SW 1271 (cell line): ENCODE measurements around the gene STK32B.

Source experiments
- DNase-seq, 2 experiments: peaks; one replicate each; lab custom pipeline; 2025; lab: John Stamatoyannopoulos, UW

STK32B gene

DNA sequence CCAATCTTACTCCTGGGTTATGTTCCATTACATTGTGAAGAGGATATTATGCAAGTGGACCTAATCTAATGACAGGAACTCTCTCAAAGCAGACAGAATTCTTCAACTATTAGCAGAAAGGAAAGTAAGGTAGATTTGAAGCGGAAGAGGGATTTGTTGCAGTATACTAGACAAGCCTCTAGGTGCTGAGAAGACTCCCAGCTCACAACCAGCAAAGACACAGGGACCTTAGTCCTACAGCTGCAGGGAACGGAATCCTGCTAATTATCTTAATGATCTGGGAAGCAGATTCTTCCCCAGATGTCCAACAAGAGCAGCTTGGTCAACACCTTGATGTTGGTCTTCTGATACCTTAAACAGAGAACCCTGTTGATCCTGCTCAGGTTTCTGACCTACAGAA is 73.6 kb downstream of the STK32B start:
- DNase-seq = no peak

DNA sequence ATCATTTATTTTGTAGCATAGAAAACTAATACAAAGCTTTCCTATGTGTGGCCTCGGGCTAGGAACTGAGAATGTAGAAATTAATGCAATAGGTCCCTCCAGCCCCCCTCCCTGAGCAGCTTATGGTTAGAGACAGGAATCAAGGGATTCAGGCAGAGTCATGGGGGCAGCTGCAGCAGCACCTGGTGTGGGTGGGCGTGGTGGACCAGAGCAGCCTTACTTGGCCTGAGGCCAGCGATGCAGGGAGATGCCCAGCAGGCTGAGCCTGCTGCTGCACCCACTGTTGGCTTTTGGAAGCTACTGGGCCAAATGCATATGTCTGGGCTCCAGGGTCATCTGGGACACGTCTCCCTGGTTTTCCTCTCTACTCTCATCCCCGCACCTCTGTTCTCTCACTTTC is 74.0 kb downstream of the STK32B start:
- no peak for DNase-seq

DNA sequence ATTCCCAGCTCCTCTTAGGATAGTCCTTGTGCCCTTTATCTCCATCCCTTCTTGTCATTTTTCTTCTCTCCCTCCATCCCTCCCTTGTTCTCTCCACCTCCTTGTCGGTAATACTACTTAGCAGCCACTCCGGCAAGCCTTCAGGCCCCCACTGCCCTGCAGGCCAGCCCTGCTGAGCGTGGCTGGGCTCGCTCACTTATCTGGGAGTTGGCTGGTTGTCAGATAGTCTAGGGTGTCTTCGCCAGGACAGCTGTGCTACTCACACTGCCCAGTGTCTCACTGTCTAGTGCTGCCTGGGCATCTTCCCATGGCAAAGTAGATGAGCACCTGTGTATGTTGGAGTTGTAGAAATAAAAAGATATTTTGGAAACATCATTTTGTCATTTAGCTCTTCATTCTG is 75.0 kb downstream of the STK32B start:
- no peak for DNase-seq

DNA sequence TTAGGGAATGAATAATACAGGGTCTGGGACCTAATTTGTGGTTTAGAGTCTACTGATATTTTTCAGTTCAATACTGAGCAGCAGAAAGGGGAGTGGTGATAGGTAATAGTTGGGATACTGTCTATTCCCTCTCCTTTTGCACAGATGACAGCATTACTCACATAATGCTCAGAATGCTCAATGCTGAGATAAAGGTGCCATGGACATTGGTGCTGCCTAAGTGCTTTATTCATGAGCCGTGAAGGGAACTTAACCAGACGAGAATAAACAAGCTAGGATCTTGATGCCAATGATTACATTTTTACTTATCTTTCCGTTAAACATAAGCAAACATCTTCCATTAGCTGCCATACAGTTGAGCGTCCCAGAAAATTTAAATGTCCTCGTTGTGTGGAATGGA is 75.6 kb downstream of the STK32B start:
- DNase-seq = no peak

DNA sequence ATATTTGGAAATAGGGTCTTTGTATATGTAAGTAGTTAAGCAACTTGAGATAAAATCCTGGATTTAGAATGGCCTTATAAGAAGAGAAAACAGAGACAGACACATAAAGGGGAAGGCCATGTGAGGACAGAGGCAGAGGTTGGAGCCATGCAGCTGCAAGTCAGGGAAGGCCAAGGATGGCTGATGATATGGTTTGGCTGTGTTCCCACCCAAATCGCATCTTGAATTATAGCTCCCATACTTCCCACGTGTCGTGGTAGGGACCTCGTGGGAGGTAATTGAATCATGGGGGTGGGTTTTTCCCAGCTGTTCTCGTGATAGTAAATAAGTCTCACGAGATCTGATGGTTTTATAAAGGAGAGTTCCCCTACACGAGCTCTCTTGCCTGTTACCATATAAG is 76.3 kb downstream of the STK32B start:
- no peak for DNase-seq

DNA sequence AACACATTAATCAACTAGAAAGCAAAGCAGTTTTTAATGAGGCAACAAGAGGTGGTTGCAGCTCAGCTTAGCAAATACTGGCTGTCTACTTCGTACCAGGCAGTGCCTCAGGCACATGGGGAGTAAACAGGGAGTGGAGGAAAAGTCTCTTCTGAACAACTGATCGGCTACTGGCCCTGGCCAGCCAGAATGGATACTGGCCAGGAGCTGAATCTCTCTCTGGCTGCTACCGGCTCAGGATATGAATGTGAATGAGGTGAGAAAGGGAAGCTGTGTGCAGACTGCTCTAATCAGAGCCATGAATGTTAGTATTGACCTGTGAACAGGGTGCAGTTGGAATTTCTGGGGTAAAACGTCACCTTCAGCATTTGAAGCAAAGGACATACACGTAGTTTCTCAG is 77.3 kb downstream of the STK32B start:
- DNase-seq = no peak

DNA sequence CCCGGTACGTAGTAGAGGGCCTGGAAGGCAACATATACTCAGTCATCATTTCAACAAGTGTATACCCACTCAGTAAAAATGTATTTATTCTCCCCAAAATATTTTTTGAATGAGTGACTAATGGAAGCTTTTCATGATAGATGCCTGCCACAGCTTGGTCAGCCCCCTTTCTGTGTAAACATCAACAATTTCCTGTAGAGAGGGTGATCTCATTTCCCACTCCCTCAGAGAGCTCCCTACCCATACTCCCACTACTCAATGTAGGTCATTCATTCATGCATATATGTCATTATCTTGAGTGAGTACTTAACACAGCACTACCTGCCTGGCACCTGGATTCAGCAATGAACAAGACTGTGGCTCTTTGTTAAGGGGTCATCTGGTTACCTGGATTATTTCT is 81.9 kb downstream of the STK32B start:
- no peak for DNase-seq

DNA sequence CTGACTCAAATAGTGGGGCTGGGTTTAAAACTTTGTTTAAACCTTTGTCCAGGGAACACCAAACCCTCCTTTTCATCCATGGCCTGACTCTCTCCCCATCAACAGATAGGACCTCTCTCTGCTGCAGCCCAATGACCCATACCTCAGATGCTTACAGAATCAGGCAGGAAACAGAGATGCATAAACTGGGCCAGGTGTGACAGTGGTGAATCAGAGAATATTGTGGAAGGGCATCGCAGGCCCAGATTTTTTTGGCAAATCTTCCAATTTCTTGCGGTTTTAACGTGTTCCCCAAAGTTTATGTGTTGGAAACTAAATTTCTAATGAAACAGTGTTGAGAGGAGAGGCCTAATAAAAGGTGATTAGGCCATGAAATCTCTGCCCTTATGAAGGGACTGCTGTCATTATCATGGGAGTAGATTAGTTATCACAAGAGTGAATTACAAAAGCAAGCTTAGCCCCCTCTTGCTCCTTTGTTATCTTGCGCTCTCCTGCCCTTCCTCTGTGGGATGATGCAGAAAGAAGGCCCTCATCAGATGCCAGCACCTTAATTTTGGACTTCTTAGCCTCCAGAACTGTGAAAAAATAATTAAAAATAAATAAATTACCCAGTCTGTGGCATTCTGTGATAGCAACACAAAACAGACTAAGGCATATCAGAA is 82.8 kb downstream of the STK32B start:
- no peak for DNase-seq

DNA sequence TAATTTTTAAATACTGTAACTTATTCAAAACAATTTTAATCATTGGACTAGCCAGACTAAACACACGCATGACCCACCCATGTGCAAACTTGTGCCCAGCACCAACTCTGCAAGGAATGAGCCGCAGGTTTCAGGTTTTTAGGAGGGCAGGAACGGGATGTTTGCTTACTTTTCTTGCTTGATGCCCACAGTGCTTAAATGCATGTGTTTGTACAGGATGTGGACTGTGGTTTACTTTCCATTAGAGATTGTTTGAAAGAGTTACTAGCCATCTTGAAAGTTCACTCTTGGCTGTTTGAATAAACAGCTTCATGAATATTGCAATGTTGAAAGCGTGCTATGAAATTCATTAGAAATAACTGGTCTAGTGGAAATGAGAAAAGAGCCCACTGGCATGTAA is 83.3 kb downstream of the STK32B start:
- no peak for DNase-seq

DNA sequence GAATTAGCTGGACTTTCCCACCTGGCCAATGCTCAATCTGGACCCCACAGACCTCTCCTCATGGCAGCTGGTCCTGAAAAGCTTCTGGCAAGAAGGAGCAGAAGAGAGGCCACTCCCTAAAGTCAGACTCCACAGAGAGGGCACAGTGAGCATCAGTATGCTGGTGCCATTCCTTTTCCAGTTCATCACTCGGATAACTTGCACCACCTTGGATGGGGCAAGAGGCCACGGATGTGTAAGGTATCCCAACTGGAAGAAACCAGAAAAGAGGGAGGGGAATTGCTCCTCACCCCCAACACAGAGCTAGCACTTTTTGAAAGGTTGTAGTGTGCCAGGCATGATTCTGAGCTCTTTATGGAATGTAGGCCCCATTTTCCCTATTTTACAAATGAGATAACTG is 85.9 kb downstream of the STK32B start:
- no peak for DNase-seq

DNA sequence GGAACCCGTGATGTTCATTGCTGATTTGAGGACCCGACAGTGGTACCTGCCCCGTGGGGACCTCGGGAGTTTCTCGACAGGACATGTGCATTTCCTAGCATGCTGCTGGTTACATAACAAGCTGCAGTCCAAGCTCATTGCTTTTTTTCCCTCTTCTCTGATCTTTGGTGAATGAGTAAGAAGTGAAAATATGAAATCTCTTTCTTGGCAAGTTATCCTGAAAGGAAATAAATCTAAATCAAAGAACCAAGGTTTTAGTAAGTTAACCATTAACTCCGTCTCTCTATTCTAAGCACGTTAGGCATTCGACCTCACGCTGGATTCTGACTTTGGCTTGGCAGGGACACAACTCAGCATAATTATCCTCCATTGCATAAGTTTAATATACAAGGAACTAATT is 86.6 kb downstream of the STK32B start:
- no peak for DNase-seq

DNA sequence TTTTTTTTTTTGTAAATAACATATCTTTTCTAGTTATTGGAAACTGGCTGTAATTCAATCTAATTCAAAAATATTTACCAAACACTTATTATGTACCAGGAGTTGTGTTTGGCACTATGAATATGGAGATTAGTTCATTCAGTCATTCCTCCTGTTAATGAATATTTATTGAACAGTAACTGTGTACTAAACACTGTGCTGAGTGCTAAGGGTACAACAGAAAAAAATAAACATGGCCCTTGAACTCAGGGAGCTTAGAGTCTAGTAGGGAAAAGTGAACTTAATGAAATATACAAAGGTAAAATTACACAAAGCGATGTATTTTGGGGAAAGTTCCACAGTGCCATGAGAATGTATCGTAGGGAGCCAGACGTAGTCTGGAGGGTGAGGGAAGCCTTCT is 87.1 kb downstream of the STK32B start:
- no peak for DNase-seq

DNA sequence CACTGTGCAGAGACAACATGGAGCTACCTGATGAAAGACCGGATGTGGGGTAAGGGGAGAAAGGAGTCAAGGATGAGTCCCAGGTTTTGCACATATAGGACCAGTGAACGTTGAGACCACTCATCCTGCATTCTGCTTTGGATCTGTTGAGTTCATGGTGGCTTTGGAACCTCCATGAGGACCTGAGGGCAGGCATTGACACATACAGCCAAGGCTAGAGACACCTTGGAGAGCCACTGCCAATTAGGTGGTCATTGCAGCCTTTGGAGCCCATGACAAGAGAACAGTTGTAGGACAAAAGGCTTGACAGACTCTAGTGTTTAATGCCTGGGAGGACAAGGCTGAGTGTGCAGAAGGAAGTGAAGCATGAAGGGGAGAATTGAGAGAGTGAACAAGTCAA is 87.9 kb downstream of the STK32B start:
- DNase-seq = no peak

DNA sequence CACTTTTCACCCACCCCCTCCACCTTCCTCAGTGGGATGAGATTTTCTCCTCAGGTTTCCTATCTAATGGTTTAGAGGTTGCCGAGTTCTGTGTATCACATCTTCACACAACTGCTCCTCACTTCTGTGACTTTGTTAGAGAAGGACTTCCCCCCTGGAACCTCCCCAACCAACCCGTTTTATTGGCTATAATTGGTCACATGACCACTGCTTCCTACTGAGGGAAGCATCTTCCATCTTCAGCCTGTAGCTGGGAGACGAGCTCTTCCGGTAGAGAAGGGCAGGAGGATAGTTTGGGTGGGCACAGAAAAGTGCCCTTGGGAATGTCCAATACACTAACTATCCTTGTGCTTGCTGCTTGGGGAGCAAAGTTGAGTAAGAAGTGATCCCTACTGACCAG is 90.5 kb downstream of the STK32B start:
- no peak for DNase-seq

DNA sequence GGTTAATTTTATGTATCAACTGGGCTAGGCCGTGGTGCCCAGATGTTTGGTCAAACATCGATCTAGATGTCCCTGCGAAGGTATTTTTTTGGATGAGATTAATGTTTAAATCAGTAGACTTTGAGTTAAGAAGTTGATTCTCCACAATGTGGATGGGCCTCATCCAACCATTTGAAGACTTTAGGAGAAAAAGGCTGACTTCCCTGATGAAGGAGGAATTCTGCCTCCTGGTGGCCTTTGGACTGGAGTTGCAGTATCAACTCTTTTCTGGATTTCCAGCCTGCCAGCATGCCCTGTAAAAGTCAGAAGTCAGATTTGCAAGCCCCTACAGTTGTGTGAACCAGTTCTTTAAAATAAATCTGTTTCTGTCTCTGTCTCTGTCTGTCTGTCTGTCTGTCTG is 91.4 kb downstream of the STK32B start:
- DNase-seq = no peak

DNA sequence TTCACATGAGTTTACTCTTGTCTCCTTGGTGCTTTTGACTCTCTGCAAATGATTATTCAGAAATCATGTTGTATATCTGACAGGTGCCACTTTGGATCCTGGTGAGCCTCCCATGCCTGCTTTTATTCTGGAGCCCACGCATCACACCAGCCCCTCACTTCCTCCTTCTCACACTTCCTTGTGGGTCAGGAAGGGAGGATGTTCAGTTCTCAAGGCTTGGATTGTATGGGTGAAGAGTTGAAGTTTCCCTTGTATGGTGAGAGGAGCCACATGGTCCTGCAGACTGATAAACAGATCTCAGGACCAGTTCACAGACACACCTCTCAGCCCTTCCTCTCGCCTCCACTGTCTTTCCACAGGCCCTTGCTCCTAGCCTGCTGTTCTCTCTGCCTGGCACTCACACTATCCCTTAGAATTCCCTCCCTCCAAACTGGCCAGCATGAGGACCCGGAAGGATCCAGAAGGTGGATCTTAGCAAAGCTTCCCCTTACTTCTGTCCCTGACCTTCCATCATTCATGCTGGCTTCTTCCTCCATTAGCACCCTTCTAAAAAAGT is 92.1 kb downstream of the STK32B start:
- no peak for DNase-seq

DNA sequence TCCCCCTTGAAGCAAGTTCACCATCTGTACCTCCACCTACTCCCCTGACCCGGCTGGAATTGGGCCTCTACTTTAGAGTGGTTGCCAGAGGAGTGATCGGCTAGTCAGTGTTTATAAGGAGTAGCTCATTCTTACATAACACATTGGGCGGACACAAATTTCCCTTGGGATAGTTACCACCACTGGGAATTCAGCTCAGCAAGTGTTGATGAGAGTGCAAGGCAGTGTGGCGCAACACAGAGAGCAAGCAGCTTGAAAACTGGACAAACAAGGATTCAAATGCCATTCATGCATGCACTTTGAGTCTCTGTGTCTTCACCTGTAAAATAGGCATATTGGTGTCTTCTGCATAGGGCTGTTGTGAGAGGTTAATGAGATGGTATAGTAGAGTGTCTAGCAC is 92.7 kb downstream of the STK32B start:
- DNase-seq = no peak

DNA sequence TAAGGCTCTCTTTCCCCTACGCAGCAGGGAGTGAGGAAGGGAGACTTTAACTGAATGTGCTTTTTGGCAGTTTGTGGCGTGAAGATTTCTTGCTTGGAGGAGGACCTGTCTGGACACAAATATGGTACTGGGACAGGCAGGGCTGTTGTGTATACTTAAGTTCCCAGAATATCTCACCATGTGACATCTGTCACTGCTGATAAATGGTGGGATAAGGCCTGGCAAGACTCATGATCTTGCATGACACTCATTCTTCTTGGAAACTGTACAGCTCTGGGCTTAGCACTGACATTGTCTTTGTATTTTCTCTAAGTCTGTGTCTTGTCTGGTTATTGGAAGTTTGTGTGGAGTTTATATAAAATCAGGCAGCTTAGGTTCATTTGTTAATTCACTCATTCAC is 93.1 kb downstream of the STK32B start:
- no peak for DNase-seq

DNA sequence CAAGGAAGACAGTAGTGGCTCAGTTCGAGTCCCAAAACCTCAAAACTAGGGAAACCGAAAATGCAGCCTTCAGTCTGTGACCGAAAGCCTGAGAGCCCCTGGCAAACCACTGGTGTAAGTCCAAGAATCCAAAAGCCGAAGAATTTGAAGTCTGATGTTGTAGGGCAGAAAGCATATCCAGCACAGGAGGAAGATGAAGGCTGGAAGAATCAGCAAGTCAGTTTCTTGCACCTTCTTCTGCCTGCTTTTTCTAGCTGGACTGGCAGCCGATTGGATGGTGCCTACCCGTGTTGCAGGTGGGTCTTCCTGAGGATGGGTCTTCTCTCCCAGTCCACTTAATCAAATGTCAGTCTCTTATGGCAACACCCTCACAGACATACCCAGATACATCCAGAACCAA is 95.0 kb downstream of the STK32B start:
- DNase-seq = no peak

DNA sequence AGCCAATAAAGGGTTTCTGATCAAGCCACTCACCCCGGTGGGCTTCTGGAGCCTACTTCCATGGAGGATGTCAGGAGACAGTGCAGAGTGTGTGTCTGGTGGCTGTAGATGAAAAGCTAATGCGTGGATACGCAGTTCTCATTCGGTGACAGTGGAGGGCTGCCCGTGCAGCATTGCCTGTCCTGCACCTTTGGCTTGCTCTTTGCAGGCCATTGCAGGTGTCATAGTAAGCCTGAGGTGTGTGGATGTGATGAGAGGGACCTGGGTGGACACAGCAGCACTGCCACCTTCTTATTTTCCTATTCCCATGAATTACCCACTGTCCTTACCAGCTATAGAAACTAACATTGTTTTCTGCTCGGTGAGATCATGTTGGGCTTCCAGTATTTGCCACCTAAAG is 101.2 kb downstream of the STK32B start:
- no peak for DNase-seq

DNA sequence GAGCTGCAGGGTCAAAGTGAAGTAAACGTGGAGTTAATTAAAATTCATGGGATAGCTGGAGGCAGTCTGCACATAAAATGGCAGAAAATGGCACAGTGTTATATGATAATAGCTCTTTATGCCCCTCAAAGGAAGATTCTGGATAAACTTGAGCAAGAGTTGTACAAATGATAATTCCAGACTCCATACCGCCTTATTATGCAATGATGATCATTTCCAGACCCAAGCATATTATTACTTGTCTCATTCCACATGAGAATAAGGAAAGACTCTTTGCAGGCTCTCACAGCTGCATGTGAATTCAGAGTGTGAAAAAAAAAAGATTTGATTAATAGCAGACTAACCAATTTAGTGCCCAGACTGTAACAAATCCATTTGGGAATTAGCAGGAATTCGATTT is 105.4 kb downstream of the STK32B start:
- DNase-seq = no peak

DNA sequence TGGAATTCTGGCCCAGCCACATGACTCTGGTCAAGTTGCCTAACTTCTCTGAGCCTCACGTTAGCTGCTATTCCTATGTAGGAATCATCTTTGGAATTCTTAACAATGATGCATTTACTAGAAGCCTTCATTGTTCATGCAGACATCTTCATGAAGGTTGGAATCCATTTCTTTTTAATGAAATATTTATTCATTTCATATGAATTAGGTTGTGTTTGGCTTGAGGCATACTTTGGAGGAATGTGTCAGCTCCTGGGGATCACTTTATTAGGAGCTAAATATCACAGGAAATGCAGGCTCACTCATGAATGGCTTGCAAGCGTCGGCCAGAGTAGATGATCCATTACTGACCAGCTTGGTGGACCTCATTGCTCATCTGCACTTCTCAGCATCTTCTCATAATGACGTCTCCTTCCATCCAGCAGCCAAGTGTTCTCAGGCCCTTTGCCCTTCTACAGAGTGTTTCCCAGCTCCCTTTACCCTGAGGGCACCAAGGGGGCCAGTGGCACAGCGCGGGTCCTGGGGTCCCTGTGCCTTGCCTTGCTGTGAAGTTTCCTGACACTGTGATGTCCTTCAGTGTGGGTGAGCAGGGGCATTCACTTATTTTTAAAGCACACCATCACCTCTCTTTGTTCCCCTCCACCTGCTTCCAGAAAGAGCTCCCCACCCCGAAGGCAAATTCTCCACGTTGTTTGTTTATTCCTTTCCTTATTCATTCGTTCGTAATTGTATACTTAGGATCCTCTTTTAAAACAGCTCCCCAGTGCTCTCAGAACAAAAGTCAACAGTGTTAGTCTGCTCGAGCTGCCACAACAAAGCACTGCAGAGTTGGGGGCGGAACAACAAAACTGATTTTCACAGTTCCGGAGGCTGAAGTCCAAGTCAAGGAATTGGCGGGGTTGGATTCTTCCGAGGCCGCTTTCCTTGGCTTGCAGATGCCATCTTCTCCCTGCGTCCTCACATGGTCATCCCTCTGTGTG is 106.8 kb downstream of the STK32B start:
- no peak for DNase-seq

DNA sequence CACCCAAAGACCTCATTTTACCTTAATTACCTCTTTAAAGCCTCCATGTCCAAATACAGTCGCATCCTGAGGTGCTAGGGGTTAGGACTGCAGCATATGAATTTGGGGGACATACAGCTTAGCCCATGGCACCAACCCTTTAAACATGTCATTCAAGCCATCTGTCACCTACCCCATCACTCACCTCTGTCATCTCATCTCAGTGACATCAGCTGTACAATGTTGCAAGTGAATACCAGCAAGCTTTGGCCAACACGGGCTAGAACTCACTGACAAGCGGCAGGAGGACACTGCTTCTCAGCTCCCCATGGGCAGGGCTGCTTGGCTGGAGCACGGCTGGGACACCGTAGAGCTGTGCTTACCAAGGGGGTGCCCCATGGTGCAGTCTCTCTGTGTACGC is 107.5 kb downstream of the STK32B start:
- no peak for DNase-seq
